HEK293 (cell line): ENCODE data around the gene LRRC34.

Experiments used
- FEZF1 ChIP-seq: fragments of 450-650 bp; formaldehyde crosslinking; IDR thresholded peaks from 2 replicates; pipeline ENCODE4 v1.5.1; 2016; ENCODE audit warnings: missing biosample characterization, missing genetic modification characterization
- ZNF513 ChIP-seq: fragments of 450-650 bp; IDR thresholded peaks from 2 replicates; pipeline ENCODE4 v1.5.1; 2018; ENCODE audit warnings: missing biosample characterization, missing genetic modification characterization

- TF ChIP-seq FEZF1 (tag by site-specific recombination): no peak
- no peak for TF ChIP-seq ZNF513
Observed at GRCh38 chr3:169822540-169822939, 9.8 kb upstream of the LRRC34 start.
